Karpas-422 (cell line): ENCODE results near the gene WWOX. TPM values are rescaled to one million over a fixed set of nuclear protein-coding genes. Genes with fewer than 3 reads are reported as not detected.

Experiments used
- DNase-seq: peaks from one replicate; pipeline ENCODE4 v3.0.0-alpha.2; 2015
- H2AFZ ChIP-seq: fragments of 200-600 bp; sonication (generic); 2 replicates; pipeline ENCODE4 v1.6.1; 2014; ENCODE audit warnings: antibody characterized with exemption, low read length, mixed read lengths
- H3K27ac ChIP-seq: fragments of 200-600 bp; sonication (generic); 2 replicates; pipeline ENCODE4 v1.5.1; 2014; ENCODE audit warnings: mild to moderate bottlenecking, low read length, moderate library complexity
- H3K27me3 ChIP-seq: fragments of 200-600 bp; sonication (generic); 2 replicates; pipeline ENCODE4 v1.6.1; 2014; ENCODE audit warnings: low read length, mixed read lengths
- H3K36me3 ChIP-seq: fragments of 200-600 bp; sonication (generic); 2 replicates; pipeline ENCODE4 v1.6.1; 2014; ENCODE audit warnings: low read length, mixed read lengths; ENCODE audit not compliant: insufficient read depth
- H3K4me1 ChIP-seq: fragments of 200-600 bp; sonication (generic); 2 replicates; pipeline ENCODE4 v1.6.1; 2014; ENCODE audit warnings: mild to moderate bottlenecking, low read length, mixed read lengths
- H3K4me2 ChIP-seq: fragments of 200-600 bp; sonication (generic); 2 replicates; pipeline ENCODE4 v1.6.1; 2014; ENCODE audit warnings: low read length, low read depth, mild to moderate bottlenecking; ENCODE audit not compliant: poor library complexity, severe bottlenecking
- H3K4me3 ChIP-seq: fragments of 200-600 bp; sonication (generic); 2 replicates; pipeline ENCODE4 v1.5.1; 2014; ENCODE audit warnings: mild to moderate bottlenecking, antibody characterized with exemption, low read length, mixed read lengths
- H3K79me2 ChIP-seq: fragments of 200-600 bp; sonication (generic); 2 replicates; pipeline ENCODE4 v1.6.1; 2014; ENCODE audit warnings: mild to moderate bottlenecking, low read length, mixed read lengths
- H3K9ac ChIP-seq: fragments of 200-600 bp; sonication (generic); 2 replicates; pipeline ENCODE4 v1.6.0; 2014; ENCODE audit warnings: low read length
- H3K9me2 ChIP-seq: fragments of 200-600 bp; sonication (generic), shearing (Covaris generic); replicated peaks from 2 replicates; pipeline ENCODE4 v1.6.0; 2014; ENCODE audit warnings: mild to moderate bottlenecking, low read length, moderate library complexity; ENCODE audit not compliant: insufficient read depth
- H3K9me3 ChIP-seq: fragments of 300-700, 200-600 bp; sonication (generic); 2 replicates; pipeline ENCODE4 v1.6.1; 2014; ENCODE audit warnings: low read length, mixed read lengths
- H4K20me1 ChIP-seq: fragments of 200-600 bp; sonication (generic); 2 replicates; pipeline ENCODE4 v1.6.1; 2014; ENCODE audit warnings: mild to moderate bottlenecking, antibody characterized with exemption, low read length, low read depth; ENCODE audit not compliant: insufficient read depth
- total RNA-seq: library from RNA; depleted of rRNA; stranded (reverse); fragments of >200 nt; shearing (Covaris generic); gene quantifications from 2 replicates; pipeline ENCODE4 v1.2.3, GENCODE V29; 2014; ENCODE audit warnings: low replicate concordance

The WWOX gene
- total RNA-seq, 1 experiment from 2014 or later, result 66.2 TPM

DNA sequence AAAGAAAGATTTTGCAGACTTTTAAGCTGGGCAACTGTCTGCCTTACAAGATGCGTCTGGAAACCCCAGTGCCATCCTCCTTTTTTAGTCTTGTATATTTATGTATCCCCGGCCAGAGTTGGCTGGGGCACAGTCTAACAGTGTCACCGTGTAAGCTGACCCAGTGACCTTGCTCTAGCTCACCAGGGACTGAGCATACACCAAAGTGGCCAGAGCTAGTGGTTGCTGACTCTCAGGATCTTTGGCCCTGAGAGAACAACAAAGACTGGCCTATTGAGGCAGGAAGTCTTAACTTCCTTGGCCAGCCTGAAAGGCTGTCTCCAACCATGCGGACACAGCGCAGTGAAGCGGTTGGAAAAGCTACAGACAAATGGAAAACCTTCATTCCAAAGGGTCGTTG, 745.2 kb downstream of the WWOX start:
- H2AFZ ChIP-seq, result no peak overlapping the region
- no peak overlapping the region for H3K4me2 ChIP-seq
- peaks cover 8% of the 10 kb centered on the region; the same call in 1 of the 2 replicates for H3K9me3 ChIP-seq
- no peaks in the 10 kb centered on the region for H4K20me1 ChIP-seq
- no peaks in the 10 kb centered on the region for H3K36me3 ChIP-seq
- no peaks in the 10 kb centered on the region for H3K27me3 ChIP-seq
- H3K4me1 ChIP-seq, result no peaks in the 10 kb centered on the region
- H3K79me2 ChIP-seq, result no peaks in the 10 kb centered on the region
- H3K4me3 ChIP-seq, result no peak overlapping the region
- no peak overlapping the region for H3K27ac ChIP-seq
- H3K9ac ChIP-seq, result no peak overlapping the region
- DNase-seq, result no peak
- no peaks in the 10 kb centered on the region for H3K9me2 ChIP-seq

DNA sequence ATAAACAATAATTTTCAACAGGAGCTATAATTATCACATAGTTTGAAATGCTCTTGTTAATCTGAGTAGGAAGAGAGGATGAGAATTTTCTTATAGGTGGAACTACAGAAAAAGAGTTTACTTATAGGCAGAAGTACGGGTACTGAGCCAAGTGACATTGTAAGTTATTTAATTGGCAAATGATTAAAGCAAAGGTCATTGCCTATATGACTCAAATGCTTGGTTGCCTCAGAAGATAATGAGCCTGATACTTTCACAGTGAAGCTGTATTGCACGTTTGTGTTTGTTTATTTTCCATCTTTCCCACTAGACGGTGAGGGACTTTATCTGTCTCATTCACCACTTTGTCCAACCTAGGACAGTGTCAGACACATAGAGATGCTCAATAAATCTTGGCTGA, 751.8 kb downstream of the WWOX start:
- no peaks in the 10 kb centered on the region for H3K36me3 ChIP-seq
- no peak for DNase-seq
- no peaks in the 10 kb centered on the region for H3K79me2 ChIP-seq
- no peak overlapping the region for H3K4me2 ChIP-seq
- H3K4me1 ChIP-seq, result no peaks in the 10 kb centered on the region
- H3K9ac ChIP-seq, result no peak overlapping the region
- no peak overlapping the region for H3K27ac ChIP-seq
- no peaks in the 10 kb centered on the region for H4K20me1 ChIP-seq
- no peaks in the 10 kb centered on the region for H3K9me2 ChIP-seq
- H2AFZ ChIP-seq, result no peak overlapping the region
- H3K4me3 ChIP-seq, result no peak overlapping the region
- H3K27me3 ChIP-seq, result no peaks in the 10 kb centered on the region
- peaks cover 3% of the 10 kb centered on the region; the same call in 1 of the 2 replicates for H3K9me3 ChIP-seq

DNA sequence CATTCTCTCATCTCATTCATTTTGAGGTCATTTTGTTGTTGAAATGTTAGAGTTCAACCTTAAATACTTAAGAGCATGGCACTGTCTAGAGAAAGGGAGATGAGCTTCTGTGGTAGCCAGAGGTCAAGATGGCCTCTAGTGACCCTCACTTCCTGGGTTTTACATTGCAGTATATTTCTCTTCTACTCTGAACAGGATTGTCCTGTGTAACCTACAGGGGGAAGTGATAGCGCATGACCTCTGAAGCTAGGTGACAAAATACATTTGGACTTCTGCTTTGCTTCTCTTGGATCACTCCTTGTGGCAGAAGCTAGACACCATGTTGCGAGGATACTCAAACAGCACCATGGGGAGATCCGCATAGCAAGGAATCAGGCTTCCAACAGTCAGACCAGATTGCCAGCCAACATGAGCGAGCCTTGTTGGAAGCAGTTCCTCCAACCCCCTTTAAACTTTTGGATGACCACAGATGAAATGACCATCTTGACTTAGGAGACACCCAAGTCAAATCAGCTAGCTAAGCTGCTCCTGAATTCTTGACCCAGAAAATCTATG, 752.7 kb downstream of the WWOX start:
- H3K4me2 ChIP-seq, result no peak overlapping the region
- no peak for DNase-seq
- no peak overlapping the region for H3K27ac ChIP-seq
- H2AFZ ChIP-seq, result no peak overlapping the region
- H3K9me3 ChIP-seq, result no peaks in the 10 kb centered on the region; the same call in 1 of the 2 replicates
- no peaks in the 10 kb centered on the region for H3K36me3 ChIP-seq
- no peaks in the 10 kb centered on the region for H3K9me2 ChIP-seq
- H3K4me3 ChIP-seq, result no peak overlapping the region
- H4K20me1 ChIP-seq, result no peaks in the 10 kb centered on the region
- no peaks in the 10 kb centered on the region for H3K4me1 ChIP-seq
- no peaks in the 10 kb centered on the region for H3K79me2 ChIP-seq
- H3K9ac ChIP-seq, result no peak overlapping the region
- no peaks in the 10 kb centered on the region for H3K27me3 ChIP-seq

DNA sequence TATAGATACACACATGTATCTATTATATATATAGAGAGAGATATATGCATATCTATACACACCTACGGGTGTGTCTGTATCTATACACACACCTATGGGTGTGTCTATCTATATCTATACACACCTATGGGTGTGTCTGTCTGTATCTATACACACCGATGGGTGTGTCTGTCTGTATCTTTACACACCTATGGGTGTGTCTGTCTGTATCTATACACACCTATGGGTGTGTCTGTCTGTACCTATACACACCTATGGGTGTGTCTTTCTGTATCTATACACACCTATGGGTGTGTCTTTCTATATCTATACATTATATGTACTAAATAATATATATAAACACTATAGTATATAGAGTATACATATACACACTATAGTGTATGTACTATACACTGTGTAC, 762.6 kb downstream of the WWOX start:
- no peak for DNase-seq
- H3K27me3 ChIP-seq, result no peaks in the 10 kb centered on the region
- H3K9me2 ChIP-seq, result no peaks in the 10 kb centered on the region
- no peaks in the 10 kb centered on the region for H4K20me1 ChIP-seq
- H3K9me3 ChIP-seq, result 0 out of 2 replicates have a peak, but pooled peaks cover 6% of the 10 kb centered on the region
- H3K27ac ChIP-seq, result no peak overlapping the region
- no peaks in the 10 kb centered on the region for H3K4me1 ChIP-seq
- no peak overlapping the region for H2AFZ ChIP-seq
- no peak overlapping the region for H3K4me2 ChIP-seq
- H3K4me3 ChIP-seq, result no peak overlapping the region
- no peaks in the 10 kb centered on the region for H3K36me3 ChIP-seq
- H3K79me2 ChIP-seq, result no peaks in the 10 kb centered on the region
- no peak overlapping the region for H3K9ac ChIP-seq

DNA sequence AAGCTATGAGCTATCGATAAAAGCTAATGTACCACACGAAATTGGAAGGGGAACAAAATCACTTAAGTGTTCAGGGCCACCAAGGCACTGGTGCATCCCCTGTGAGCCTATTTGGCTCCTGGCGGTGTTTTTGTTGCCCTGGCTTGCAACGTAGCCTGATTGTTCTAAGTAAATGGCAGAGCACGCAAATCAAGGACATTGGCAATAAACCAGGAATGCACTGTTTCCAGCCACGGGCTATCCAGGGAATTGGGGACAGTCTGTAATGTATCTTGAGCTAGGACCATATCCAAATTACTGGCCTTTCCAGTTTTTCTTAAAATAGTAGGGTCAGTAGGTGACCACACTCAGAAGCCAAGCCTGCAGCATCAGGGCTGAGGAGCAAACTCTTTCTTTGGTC, 767.1 kb downstream of the WWOX start:
- Histone ChIP-seq H3K4me1 (no peaks in the 10 kb centered on the region), H3K36me3 (no peaks in the 10 kb centered on the region), H3K4me2 (no peak overlapping the region), H3K27ac (no peak overlapping the region), H3K9ac (no peak overlapping the region), H4K20me1 (no peaks in the 10 kb centered on the region), H3K79me2 (no peaks in the 10 kb centered on the region), H3K9me3 (no peaks in the 10 kb centered on the region), H3K4me3 (no peak overlapping the region), H3K9me2 (no peaks in the 10 kb centered on the region), H2AFZ (no peak overlapping the region), H3K27me3 (no peaks in the 10 kb centered on the region)
- no peak for DNase-seq

DNA sequence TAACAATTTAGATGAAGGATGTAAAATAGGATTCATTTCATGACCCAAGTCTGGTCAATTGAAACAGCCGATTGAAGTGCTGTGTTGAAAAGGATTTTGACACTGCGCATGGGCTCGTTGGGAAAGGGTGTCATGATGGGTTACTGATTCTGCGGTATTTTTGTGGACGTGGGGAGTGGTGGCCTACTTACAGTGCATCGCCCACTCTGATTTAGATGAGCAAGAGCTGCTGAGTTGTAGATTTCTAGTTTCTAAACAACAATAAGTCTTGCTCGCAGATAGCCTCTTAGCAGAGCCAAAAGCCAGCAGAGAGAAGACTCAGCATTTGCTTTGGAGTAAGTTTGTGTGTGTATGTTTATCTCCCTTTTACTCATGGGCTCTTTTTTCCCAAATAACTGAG, 770.0 kb downstream of the WWOX start:
- DNase-seq, result no peak
- H3K9me2 ChIP-seq, result no peaks in the 10 kb centered on the region
- H3K9ac ChIP-seq, result no peak overlapping the region

DNA sequence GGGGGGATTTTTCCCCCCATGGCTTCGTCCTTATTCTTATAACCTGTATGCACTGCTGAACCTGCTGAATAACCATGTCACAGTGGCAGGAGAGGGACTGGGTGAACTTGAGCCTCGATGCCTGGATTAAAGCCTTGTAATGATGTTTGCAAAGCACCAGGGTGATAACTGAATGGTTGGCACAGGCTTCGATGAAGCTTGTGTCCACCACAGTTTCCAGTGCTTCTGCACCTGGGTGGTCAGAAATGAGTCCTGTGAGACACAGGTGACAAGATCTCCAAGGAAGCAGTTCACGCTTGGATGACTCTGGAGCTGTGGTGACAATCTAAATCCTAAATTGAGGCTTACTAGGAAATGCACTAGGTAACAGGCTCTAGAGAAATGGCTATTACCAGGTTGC, 771.8 kb downstream of the WWOX start:
- Histone ChIP-seq H3K4me3 (no peak overlapping the region), H2AFZ (no peak overlapping the region), H3K9ac (no peak overlapping the region), H4K20me1 (no peaks in the 10 kb centered on the region), H3K36me3 (no peaks in the 10 kb centered on the region), H3K9me3 (no peaks in the 10 kb centered on the region), H3K4me2 (no peak overlapping the region), H3K27me3 (no peaks in the 10 kb centered on the region), H3K4me1 (no peaks in the 10 kb centered on the region), H3K27ac (no peak overlapping the region), H3K9me2 (no peaks in the 10 kb centered on the region), H3K79me2 (no peaks in the 10 kb centered on the region)
- no peak for DNase-seq

More for the DNA sequence above, 770.0 kb downstream of the WWOX start:
- Histone ChIP-seq H3K27ac (no peak overlapping the region), H3K4me1 (no peaks in the 10 kb centered on the region), H3K36me3 (no peaks in the 10 kb centered on the region), H3K4me3 (no peak overlapping the region), H2AFZ (no peak overlapping the region), H3K9me3 (no peaks in the 10 kb centered on the region), H3K79me2 (no peaks in the 10 kb centered on the region), H3K4me2 (no peak overlapping the region), H4K20me1 (no peaks in the 10 kb centered on the region), H3K27me3 (no peaks in the 10 kb centered on the region)

GRCh38 chr16:78876671-78877070, 777.2 kb downstream of the WWOX start:
- no peak overlapping the region for H3K27ac ChIP-seq
- H4K20me1 ChIP-seq, result no peaks in the 10 kb centered on the region
- no peak overlapping the region for H3K4me3 ChIP-seq
- H3K4me2 ChIP-seq, result no peak overlapping the region
- no peaks in the 10 kb centered on the region for H3K4me1 ChIP-seq
- H3K36me3 ChIP-seq, result no peaks in the 10 kb centered on the region
- H3K79me2 ChIP-seq, result no peaks in the 10 kb centered on the region
- no peak for DNase-seq
- no peaks in the 10 kb centered on the region for H3K9me3 ChIP-seq
- no peaks in the 10 kb centered on the region for H3K27me3 ChIP-seq
- no peaks in the 10 kb centered on the region for H3K9me2 ChIP-seq
- no peak overlapping the region for H2AFZ ChIP-seq
- H3K9ac ChIP-seq, result no peak overlapping the region
